Stimulated activated CD4-positive, alpha-beta T cell treated with anti-CD3 and anti-CD28 coated beads, Interleukin-12 subunit alpha, Interleukin-12 subunit beta, amount 100 ng/mL, for 48 hours (primary cell): ENCODE data around the gene AFF4.
"Not testable (repeated sequence)": the region's sequence is repeated elsewhere in the genome, so short reads cannot be mapped to it uniquely, and the experiment has no call there.

Source experiments
- DNase-seq, 3 donors: peaks; one replicate each; pipeline ENCODE4 v3.0.0-alpha.2; 2020; ENCODE audit warnings: low read depth in 2 of 3, low spot score in 1 of 3

AFF4 gene

GRCh38 chr5:132854992-132855391, 108.4 kb downstream of the AFF4 start:
- DNase-seq, result not testable (repeated sequence)

GRCh38 chr5:132854301-132854700, 109.1 kb downstream of the AFF4 start:
- DNase-seq, result no peak

- no peak for DNase-seq
Observed at GRCh38 chr5:132853790-132854189, 109.6 kb downstream of the AFF4 start.

- no peak for DNase-seq
Observed at GRCh38 chr5:132853323-132853722, 110.1 kb downstream of the AFF4 start.

GRCh38 chr5:132850066-132850465, 113.4 kb downstream of the AFF4 start:
- no peak for DNase-seq

GRCh38 chr5:132849347-132849746, 114.1 kb downstream of the AFF4 start:
- DNase-seq, result no peak

- DNase-seq, result no peak
Observed at GRCh38 chr5:132848270-132848669, 115.2 kb downstream of the AFF4 start.

GRCh38 chr5:132841305-132841704, 122.1 kb downstream of the AFF4 start:
- DNase-seq, result no peak

GRCh38 chr5:132840896-132841295, 122.5 kb downstream of the AFF4 start:
- DNase-seq, result no peak

- DNase-seq, result no peak
Observed at GRCh38 chr5:132840313-132840712, 123.1 kb downstream of the AFF4 start.

- DNase-seq, result no peak
Observed at GRCh38 chr5:132839426-132840301, 123.8 kb downstream of the AFF4 start.

GRCh38 chr5:132838516-132839282, 124.7 kb downstream of the AFF4 start:
- no peak for DNase-seq

GRCh38 chr5:132837868-132838267, 125.6 kb downstream of the AFF4 start:
- no peak for DNase-seq

- DNase-seq, result no peak
Observed at GRCh38 chr5:132836852-132837251, 126.6 kb downstream of the AFF4 start.

GRCh38 chr5:132834057-132834456, 129.4 kb downstream of the AFF4 start:
- no peak for DNase-seq

GRCh38 chr5:132832612-132833011, 130.8 kb downstream of the AFF4 start:
- DNase-seq, result no peak

GRCh38 chr5:132831095-132831860, 132.2 kb downstream of the AFF4 start:
- no peak for DNase-seq

GRCh38 chr5:132830436-132831094, 132.9 kb downstream of the AFF4 start, which contains the start of gene SHROOM1:
SHROOM1 (minus strand) TSS chr5:132830647; CDS start chr5:132826140, 4,507 bp downstream.
- no peak for DNase-seq

GRCh38 chr5:132829742-132830435, 133.5 kb downstream of the AFF4 start:
- DNase-seq, result peak; percentile 34 to 67 (median 58)

GRCh38 chr5:132828846-132829494, 134.5 kb downstream of the AFF4 start:
- DNase-seq, result no peak
